Ramos (cell line): ENCODE data around the gene GFPT2.

Experiments
- in situ Hi-C: fragments of 300-500 bp; cut with MboI; formaldehyde crosslinking; loops from one replicate; pipeline ENCODE4 v1.14.3; 2022; ENCODE audit warnings: low sequenced_read_pairs; ENCODE audit not compliant: unreplicated experiment

GFPT2 gene

DNA sequence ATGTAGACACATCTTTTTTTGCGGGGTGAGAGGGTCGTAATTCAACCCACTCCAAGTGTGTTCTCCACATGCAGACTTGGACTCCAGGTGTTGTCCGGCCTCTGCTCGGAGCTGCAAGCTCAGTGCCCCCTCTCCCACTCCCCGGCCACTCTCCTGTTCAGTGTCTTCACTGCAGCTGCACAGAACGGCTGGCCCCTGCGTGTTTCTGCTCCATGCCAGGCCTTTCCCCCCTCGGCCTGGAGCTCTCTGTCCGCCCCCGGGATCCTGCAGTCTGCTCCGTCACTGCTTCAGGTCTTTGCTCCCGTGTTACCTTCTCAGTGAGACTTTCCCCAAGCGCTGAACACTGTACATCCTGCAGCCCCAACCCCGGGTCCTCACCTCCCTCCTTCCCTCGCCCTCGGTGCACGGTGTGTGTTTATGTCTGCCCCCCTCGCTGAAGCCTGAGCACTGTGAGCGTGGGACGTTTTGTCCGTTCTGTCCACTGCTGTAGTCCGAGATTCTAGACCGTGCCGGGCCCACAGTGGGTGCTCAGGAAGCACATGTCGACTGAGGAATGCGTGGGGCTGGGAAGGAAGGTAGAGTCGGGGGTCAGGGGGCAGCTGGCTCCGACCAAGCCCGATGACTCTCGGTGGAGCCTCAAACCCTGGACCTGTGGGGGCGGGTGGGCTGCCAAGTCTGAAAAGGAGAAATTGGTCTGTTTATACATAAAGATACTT lies 26.4 kb upstream of the GFPT2 start:
- in situ Hi-C loops: no loop called here

DNA sequence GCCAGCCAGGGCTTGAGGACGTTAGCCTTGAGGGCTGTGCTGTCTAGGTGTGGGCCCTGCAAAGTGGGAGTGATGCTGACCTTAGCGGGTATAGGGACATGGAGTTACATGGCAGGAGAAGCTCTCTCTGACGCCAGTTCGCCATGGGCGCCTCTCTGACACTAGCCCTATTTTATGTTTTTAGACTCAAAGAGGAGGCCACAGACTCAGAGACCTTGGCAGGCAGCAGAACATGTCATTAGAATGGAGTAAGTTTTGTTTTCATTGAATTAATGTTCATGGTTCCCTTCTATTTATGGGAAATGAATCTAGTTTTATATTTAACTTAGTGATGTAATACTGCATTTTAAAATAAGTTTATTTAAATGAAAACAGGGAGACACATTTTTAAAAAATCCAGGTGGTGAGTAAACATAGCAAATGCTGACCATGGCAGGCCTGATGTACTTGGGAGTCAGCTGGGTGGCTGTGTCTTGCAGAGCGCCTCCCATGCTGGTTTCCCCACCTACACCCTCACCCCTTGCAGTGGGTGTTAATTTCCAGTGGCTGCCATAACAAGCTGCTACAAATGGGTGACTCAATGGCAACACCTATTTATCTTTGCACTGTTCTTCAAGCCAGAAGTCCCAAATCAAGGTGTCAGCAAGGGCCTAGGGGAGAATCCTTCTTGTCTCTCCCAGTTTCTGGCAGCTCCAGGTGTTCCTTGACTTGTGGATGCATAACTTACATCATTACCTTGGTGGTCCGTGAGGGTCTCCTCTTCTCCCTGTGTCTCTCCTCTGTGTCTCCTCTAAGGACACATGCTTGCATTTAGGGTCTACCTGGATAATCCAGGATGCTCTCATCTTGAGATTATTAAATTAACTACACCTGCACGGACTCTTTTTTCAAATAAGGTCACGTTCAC lies 25.6 kb upstream of the GFPT2 start:
- in situ Hi-C loops: no loop called here

DNA sequence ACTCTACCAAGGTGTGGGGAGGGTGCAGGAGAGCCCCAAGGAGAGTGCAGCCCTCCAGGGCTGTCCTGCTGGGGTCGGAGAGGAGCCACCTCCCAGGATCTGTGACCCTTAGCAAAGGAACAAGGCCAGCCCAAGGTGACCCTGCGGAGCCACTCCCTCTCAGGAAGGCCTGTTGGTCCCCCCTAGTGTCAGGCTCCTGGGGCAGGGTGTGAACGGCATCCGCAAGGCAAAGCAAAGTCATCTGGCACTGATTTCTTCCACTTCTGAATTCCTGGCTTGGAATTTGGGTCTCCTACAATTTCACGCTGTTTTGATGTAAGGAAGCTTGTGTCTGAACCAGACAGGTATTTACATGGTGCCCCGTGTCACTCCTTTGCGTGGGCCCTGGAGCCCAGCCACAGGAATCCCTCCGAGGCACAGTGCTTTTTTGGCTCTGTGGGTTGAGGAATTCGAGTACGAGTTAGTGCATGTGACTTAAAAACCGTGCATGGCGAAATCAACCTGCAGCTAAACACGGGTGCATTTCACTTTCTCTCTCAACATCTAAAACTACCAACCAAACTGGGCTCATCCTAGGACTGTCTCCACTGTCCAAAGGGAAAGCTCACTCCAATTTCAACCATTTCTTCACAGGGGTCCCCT lies 24.5 kb upstream of the GFPT2 start:
- in situ Hi-C loops: no loop called here

GRCh38 chr5:180376511-180376910 lies 23.4 kb upstream of the GFPT2 start:
- in situ Hi-C loops: no loop called here

DNA sequence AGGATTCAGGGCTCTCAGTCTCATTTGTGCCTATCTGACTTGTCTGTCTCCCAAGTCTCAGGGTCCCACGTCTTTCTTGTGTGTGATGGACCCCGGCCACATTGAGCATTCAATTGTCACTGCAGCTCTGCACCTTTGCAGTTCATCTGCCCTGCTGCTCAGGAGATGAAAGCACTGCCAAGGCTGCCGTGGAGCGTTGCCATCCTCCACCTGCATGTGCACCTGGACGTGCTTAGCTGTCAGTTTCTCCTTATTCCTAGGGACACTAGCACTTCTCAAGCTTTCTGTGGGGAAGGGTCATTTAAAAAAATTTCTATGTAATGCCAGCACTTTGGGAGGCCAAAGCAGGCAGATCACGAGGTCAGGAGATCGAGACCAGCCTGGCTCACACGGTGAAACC lies 22.8 kb upstream of the GFPT2 start:
- in situ Hi-C loops: no loop called here

GRCh38 chr5:180375291-180375690 lies 22.2 kb upstream of the GFPT2 start:
- in situ Hi-C loops: no loop called here

- in situ Hi-C loops: no loop called here
These were observed 20.7 kb upstream of the GFPT2 start for GRCh38 chr5:180373870-180374269.

GRCh38 chr5:180373454-180373853 lies 20.3 kb upstream of the GFPT2 start:
- in situ Hi-C loops: no loop called here

DNA sequence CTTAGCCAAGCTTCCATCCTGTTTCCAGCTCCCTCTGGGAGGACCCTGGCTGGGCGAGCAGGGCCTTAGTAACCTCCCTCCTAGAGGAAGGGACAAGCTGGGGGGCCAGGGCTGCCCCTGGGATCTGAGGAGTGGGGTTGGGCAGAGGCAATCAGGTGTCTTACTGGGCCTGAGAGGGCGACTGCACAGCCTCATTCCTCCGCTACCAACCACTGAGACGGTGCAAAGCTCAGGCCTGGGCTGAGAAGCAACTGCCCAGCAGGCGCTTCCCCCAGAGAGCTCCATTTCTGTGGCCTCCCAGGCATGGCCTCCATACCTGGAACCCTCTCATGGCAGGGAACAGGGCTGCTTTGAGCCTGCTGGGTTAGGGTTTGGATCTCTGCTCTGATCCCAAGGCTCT lies 18.8 kb upstream of the GFPT2 start:
- in situ Hi-C loops: no loop called here

DNA sequence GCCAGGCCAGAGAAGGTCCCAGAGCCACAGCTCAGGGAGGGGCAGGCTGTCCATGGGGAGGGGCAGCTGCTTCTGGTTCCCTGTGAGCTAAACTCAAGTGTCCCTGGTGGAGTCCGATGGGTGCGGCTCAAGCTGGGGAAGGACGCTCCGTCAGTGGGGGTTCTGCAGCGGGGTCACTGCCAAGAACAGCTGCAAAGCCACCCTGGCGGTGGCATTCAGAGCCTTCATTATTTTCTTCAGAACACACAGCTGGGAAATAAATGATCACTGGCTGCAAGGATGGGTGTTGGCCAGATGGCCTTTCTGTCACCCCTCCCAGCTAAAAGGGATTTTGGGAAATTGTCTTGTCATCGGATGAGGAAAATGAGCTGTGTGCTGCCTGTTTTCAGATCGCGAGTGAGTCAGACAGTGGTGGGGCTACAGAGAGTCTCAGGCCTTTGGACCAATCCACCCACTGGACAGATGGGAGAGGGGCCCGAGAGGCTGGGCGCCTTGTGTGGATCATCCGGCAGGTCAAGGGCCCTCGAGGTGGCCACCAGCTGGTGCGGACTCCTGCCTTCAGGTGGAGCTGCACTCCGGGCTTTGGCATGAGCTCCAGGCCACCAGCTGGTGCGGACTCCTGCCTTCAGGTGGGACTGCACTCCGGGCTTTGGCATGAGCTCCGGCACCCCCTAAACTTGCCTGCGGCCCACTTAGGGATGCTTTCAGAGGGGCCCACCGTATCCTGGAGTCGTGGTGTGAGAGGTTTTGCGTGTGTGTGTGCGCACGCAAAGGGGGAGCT lies 17.9 kb upstream of the GFPT2 start:
- in situ Hi-C loops: no loop called here

- in situ Hi-C loops: no loop called here
These were observed 14.9 kb upstream of the GFPT2 start for GRCh38 chr5:180367991-180368390.

GRCh38 chr5:180367300-180367699 lies 14.2 kb upstream of the GFPT2 start:
- in situ Hi-C loops: no loop called here

DNA sequence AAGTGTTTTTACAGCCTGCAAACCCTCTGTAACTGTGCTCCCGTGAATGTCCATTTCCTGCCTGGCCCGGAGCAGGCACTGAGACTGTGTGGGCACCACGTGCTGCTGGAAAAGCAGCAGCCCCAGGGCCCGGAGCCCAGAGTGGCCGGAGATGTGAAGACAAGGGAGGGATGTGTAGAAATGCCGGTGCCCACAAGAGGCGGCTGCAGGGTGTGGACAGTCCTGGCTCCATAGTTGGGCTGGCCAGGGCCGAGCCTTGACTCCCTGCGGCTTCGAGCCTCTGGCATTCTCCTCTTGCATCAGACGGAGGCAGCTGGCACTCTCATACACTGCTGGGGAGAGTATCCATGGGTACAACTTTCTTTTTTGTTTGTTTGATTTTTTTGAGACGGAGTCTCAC lies 13.2 kb upstream of the GFPT2 start:
- in situ Hi-C loops: no loop called here

DNA sequence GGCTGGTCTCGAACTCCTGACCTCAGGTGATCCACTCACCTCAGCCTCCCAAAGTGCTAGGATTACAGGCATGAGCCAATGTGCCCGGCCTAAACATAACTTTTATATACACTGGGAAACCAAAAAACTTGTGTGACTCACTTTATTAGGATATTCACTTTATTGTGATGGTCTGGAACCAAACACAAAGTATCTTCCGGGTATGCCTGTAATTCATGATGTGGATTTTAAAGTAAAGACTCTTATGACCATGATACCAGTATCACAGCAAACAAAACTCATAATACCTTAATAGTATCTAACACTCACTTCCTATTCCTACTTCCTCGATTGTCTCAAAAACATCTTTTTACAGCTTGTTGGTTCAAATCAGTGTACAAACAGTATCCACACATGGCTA lies 12.7 kb upstream of the GFPT2 start:
- in situ Hi-C loops: no loop called here

- in situ Hi-C loops: no loop called here
These were observed 11.2 kb upstream of the GFPT2 start for GRCh38 chr5:180364306-180364856.

DNA sequence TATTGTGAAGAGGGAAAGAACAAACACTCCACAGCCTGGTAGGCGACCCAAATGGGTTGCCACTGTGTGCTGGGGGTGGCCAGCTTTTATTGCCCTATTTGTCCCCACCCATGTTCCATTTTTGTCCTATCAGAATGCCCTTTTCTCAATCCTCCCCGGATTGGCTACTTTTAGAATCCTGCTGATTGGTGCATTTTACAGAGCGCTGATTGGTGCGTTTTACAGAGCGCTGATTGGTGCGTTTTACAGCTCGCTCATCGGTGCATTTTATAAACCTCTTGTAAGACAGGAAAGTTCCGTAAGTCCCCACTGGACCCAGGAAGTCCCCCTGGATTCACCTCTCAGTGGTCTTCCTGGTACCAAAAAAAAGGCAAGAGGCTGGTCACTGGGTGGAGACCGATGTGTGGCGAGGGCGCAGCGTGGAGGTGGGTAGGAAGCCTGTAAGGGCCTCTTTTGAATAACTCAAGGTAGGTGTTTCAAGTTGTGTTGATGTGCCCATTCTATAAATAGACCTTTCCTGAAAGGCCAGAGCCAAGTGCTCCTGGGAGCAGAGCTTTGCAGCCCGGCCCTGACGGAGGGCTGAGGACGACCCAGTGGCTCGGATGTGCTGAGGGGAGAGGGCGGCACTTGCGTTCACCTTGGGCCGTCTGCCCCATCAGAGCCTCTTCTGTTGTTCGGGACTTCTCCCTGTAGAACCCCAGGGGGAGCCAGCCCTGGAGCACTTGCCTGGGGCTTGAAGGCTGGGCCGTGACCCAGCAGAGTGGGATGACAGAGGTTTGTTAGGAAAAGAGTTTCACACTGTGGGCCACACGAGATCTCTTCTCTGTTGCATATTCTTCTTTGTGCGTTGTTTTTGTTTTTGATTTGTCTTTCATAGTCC lies 7.2 kb upstream of the GFPT2 start:
- in situ Hi-C loops: no loop called here

DNA sequence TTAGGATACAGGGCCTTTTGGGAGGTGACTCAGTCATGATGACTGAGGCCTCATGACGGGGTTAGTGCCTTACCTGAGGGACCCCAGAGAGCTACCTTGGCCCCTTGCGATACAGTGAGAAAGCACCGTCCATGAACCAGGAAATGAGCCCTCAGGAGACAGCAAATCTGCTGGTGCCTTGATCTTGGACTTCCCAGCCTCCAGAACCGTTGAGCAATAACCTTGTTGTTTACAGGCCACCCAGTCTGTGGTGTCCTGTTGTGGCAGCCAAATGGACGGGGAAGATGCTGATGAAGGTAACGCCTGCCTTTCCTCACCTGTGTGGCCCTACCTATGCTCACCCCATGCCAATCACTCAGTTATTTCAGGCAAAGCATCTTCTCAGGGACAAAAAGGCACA lies 5.6 kb upstream of the GFPT2 start:
- in situ Hi-C loops: no loop called here

- in situ Hi-C loops: no loop called here
These were observed 5.0 kb upstream of the GFPT2 start for GRCh38 chr5:180358179-180358578.

- in situ Hi-C loops: no loop called here
These were observed 1.8 kb upstream of the GFPT2 start for GRCh38 chr5:180354966-180355365.
